Measurements from ENCODE around the gene THOC6.
"Not testable (repeated sequence)": the region's sequence is repeated elsewhere in the genome, so short reads cannot be mapped to it uniquely, and the experiment has no call there.

The THOC6 gene

GRCh38 chr16:3075946-3076345 is 52.1 kb downstream of the THOC6 start:
- not testable (repeated sequence) for DNase-seq

- DNase-seq, result no peak
Observed at GRCh38 chr16:3076577-3076976, 52.7 kb downstream of the THOC6 start.
